Fibroblast of lung (primary cell): Measurements from ENCODE around the gene APBB2.
"Not testable (repeated sequence)": the region's sequence is repeated elsewhere in the genome, so short reads cannot be mapped to it uniquely, and the experiment has no call there.

Experiments
- CTCF ChIP-seq, 2 donors: IDR thresholded peaks in 1 of 2; conservative IDR thresholded peaks in 1 of 2; 1 replicate in 1 of 2; 2 replicates in 1 of 2; pipeline ENCODE4 v1.5.1; 2011 to 2012; ENCODE audit warnings: low read length in 2 of 2, control low read depth in 1 of 2, inconsistent platforms in 1 of 2, low read depth in 1 of 2, mild to moderate bottlenecking in 1 of 2
- EZH2 ChIP-seq: IDR thresholded peaks from 2 replicates; pipeline ENCODE4 v1.5.1; 2012; ENCODE audit warnings: low read length, control low read depth, mild to moderate bottlenecking; ENCODE audit errors: missing control alignments

- not testable (repeated sequence) for TF ChIP-seq EZH2; CTCF (conservative IDR thresholded peaks at IDR 0.05 in 1 of 2, IDR thresholded peaks at IDR 0.05 in 1 of 2; ENCODE audit: low read depth in 1 of 2, low read length in 2 of 2)
Observed at GRCh38 chr4:40919976-40920375, 294.4 kb downstream of the APBB2 start.
